Tibial artery (tissue), 4 donors: ENCODE data around the gene AFF3.

ENCODE experiments used
- DNase-seq, 2 donors: peaks; one replicate each; pipeline ENCODE4 v3.0.0-alpha.2; 2019
- H3K27ac ChIP-seq, 2 donors: fragments of 200-600 bp; sonication (generic) in 1 of 2; 1 replicate in 1 of 2; 2 replicates in 1 of 2; pipeline ENCODE4 v1.5.1; 2018 to 2019; ENCODE audit warnings: mild to moderate bottlenecking in 1 of 2
- H3K27me3 ChIP-seq, 2 donors: fragments of 200-600 bp; sonication (generic) in 1 of 2; one replicate each; pipeline versions ENCODE4 v1.5.1 to v1.6.0; 2016 to 2019
- H3K36me3 ChIP-seq, 3 donors: fragments of 200-600 bp; sonication (generic) in 2 of 3; one replicate each; pipeline ENCODE4 v1.5.1; 2016 to 2019; ENCODE audit warnings: mild to moderate bottlenecking in 2 of 3
- H3K4me1 ChIP-seq, 4 donors: fragments of 200-600 bp; sonication (generic) in 2 of 4; 1 replicate in 3 of 4; 2 replicates in 1 of 4; pipeline ENCODE4 v1.5.1; 2016 to 2019
- H3K4me3 ChIP-seq, 2 donors: fragments of 200-600 bp; sonication (generic) in 1 of 2; 1 replicate in 1 of 2; 2 replicates in 1 of 2; pipeline ENCODE4 v1.5.1; 2018 to 2019; ENCODE audit warnings: mild to moderate bottlenecking in 2 of 2
- H3K9me3 ChIP-seq, 3 donors: fragments of 200-600 bp; sonication (generic) in 1 of 3; one replicate each; pipeline ENCODE4 v1.5.1; 2016 to 2019
- intact Hi-C: fragments of 100-400 bp; cut with DNase I; formaldehyde crosslinking; loops from one replicate; pipeline ENCODE4 v1.15.0; 2023; ENCODE audit warnings: low total_unique reads
- TF ChIP-seq, protein P1 (sequence below), 2 experiments: fragments of 200-600 bp in 1 of 2; fragments of 450-650 bp in 1 of 2; IDR thresholded peaks; one replicate each; pipeline ENCODE4 v1.5.1; 2017 to 2019; ENCODE audit warnings: antibody characterized with exemption in 2 of 2, mild to moderate bottlenecking in 1 of 2, moderate library complexity in 1 of 2

The AFF3 gene

GRCh38 chr2:99565227-99565626 lies 577.2 kb downstream of the AFF3 start:
- intact Hi-C loops, result no loop called here

DNA sequence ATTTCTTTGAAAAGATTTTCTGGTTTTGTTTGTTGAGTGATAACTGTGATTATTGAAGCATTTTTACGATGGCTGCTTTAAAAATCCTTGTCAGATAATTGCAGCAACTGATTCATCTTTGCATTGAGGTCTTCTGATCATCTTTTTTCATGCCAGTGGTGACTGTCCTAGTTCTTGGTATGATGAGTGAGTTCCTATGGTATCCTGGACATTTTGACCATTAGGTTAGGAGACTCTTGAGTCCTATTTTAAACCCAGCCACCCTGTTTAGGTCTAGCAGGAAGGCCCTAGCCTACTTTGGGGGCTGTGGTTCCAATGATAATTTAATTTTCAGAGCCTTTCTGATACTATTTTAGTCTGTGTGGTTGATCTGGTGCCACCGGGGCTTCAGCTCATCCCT lies 579.9 kb downstream of the AFF3 start:
- no peaks in the 10 kb centered on the region for H3K27me3 ChIP-seq
- no peak overlapping the region for H3K4me3 ChIP-seq
- H3K36me3 ChIP-seq, result peaks cover 0 to 8% (median 3%) of the 10 kb centered on the region in 3 donors
- no peak overlapping the region for H3K27ac ChIP-seq
- TF ChIP-seq, protein P1, sequence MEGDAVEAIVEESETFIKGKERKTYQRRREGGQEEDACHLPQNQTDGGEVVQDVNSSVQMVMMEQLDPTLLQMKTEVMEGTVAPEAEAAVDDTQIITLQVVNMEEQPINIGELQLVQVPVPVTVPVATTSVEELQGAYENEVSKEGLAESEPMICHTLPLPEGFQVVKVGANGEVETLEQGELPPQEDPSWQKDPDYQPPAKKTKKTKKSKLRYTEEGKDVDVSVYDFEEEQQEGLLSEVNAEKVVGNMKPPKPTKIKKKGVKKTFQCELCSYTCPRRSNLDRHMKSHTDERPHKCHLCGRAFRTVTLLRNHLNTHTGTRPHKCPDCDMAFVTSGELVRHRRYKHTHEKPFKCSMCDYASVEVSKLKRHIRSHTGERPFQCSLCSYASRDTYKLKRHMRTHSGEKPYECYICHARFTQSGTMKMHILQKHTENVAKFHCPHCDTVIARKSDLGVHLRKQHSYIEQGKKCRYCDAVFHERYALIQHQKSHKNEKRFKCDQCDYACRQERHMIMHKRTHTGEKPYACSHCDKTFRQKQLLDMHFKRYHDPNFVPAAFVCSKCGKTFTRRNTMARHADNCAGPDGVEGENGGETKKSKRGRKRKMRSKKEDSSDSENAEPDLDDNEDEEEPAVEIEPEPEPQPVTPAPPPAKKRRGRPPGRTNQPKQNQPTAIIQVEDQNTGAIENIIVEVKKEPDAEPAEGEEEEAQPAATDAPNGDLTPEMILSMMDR (IDR thresholded peaks at IDR 0.05), result no peak
- no peaks in the 10 kb centered on the region for H3K4me1 ChIP-seq
- intact Hi-C loops, result no loop called here
- no peaks in the 10 kb centered on the region for H3K9me3 ChIP-seq
- DNase-seq, result no peak

More at GRCh38 chr2:99565227-99565626, 577.2 kb downstream of the AFF3 start:
- Histone ChIP-seq H3K27me3 (no peaks in the 10 kb centered on the region), H3K36me3 (peaks cover 0 to 8% (median 6%) of the 10 kb centered on the region in 3 donors), H3K9me3 (no peaks in the 10 kb centered on the region), H3K4me3 (no peak overlapping the region), H3K4me1 (no peaks in the 10 kb centered on the region), H3K27ac (no peak overlapping the region)
- DNase-seq, result no peak
- TF ChIP-seq, protein P1 (IDR thresholded peaks at IDR 0.05), result no peak

DNA sequence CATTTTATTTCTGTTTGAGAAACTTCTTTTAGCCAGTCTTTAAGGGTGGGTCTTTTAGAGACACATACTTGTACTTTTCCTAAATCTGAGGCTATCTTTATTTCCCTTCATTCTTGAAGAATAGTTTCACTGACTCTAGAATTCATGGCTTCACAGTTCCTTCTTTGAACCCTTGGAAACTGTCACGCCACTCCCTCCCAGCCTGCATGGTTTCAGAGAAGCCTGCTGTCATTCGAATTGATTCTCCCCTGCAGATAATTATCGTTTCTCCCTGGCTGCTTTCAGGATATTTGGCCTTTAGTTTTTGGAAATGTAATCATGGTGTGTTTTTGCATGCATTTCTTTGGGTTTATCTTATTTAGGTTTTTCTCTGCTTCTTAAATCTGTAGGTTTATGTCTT lies 580.6 kb downstream of the AFF3 start:
- H3K4me1 ChIP-seq, result no peaks in the 10 kb centered on the region
- H3K36me3 ChIP-seq, result peaks cover 0 to 8% (median 0%) of the 10 kb centered on the region in 3 donors
- no peak overlapping the region for H3K4me3 ChIP-seq
- DNase-seq, result no peak
- TF ChIP-seq, protein P1 (IDR thresholded peaks at IDR 0.05), result no peak
- intact Hi-C loops, result no loop called here
- no peak overlapping the region for H3K27ac ChIP-seq
- H3K9me3 ChIP-seq, result no peaks in the 10 kb centered on the region
- H3K27me3 ChIP-seq, result no peaks in the 10 kb centered on the region

DNA sequence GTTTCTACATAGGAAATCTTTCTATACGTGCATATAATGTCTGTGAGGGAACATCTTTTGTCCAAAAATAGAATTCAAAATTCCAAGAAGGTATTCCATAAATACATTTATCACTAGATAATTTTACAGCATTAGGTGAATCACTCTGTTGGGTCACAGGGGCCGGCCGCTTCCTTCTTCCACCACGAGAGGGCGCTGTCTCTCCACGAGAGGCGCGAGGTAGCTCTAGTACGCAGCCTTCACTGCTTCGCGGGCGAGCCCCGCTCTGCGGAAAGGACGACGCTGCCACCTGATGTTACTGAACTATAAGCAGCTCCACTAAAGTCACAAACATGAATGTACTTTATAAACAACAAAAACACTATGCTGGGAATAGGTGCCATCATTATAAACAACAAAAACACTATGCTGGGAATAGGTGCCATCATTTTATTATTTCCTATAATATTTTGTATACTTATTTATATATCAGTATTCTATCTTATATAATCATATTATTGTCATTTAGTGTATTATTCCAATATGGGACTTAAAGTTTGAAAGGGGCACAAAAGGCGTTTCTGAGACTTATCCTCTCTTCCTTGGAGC lies 583.2 kb downstream of the AFF3 start:
- Histone ChIP-seq H3K9me3 (no peaks in the 10 kb centered on the region), H3K4me1 (no peaks in the 10 kb centered on the region), H3K4me3 (no peak overlapping the region), H3K36me3 (peaks cover 3 to 11% (median 5%) of the 10 kb centered on the region in 3 donors), H3K27me3 (no peaks in the 10 kb centered on the region), H3K27ac (no peak overlapping the region)
- DNase-seq, result peak; percentile 85 to 88
- TF ChIP-seq, protein P1 (IDR thresholded peaks at IDR 0.05), result peak; percentile 98 to 99
- intact Hi-C loops, result loop anchor here (5.0 kb wide), 2 partner anchors 683 to 703 kb away; no protein-coding TSS in a partner anchor

DNA sequence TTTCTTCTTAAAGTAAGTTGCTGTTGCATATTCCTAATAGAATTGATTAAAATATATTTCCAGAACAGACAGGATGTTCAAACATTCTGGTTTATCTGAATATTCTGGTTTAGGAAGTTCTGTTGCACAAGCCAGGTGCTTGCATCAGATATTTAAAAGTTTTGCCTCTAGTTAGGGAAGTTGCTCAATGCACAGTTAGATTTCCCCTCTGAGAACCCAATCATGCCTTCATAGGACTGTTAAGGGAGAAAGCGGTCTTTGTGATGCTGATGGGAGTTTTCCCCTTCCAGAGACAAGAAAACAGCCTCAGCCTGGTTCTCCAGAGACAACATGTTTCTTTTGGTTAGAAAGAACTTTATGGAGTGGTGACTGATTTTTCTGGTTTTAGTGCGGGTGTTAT lies 587.0 kb downstream of the AFF3 start:
- Histone ChIP-seq H3K27me3 (no peaks in the 10 kb centered on the region), H3K4me3 (no peak overlapping the region), H3K4me1 (no peaks in the 10 kb centered on the region), H3K9me3 (no peaks in the 10 kb centered on the region), H3K36me3 (peaks cover 3 to 33% (median 28%) of the 10 kb centered on the region in 3 donors), H3K27ac (no peak overlapping the region)
- TF ChIP-seq, protein P1 (IDR thresholded peaks at IDR 0.05), result no peak
- DNase-seq, result no peak
- intact Hi-C loops, result loop anchor here (5.0 kb wide), 2 partner anchors 687 to 707 kb away; no protein-coding TSS in a partner anchor
